Esophagus squamous epithelium (tissue), 5 donors: ENCODE measurements around the gene EEIG1. TPM values are rescaled to one million over a fixed set of nuclear protein-coding genes. Genes with fewer than 3 reads are reported as not detected.
A peak's percentile ranks its signal among the peaks of the same experiment; 100 is the strongest.

Experiments used
- DNase-seq: peaks from one replicate; lab custom pipeline; 2025; lab: John Stamatoyannopoulos, UW
- H3K27ac ChIP-seq, 4 donors: fragments of 200-600 bp; sonication (generic); one replicate each; pipeline ENCODE4 v1.5.1; 2016 to 2019; ENCODE audit warnings: mild to moderate bottlenecking in 1 of 4
- H3K27me3 ChIP-seq, 4 donors: fragments of 200-600 bp; sonication (generic); 1 replicate in 3 of 4; 2 replicates in 1 of 4; pipeline versions ENCODE4 v1.5.1 to v1.6.0; 2017 to 2021; ENCODE audit warnings: antibody characterized with exemption in 1 of 4
- H3K36me3 ChIP-seq, 3 donors: fragments of 200-600 bp; sonication (generic); one replicate each; pipeline ENCODE4 v1.5.1; 2016 to 2019
- H3K4me1 ChIP-seq, 3 donors: fragments of 200-600 bp; sonication (generic); one replicate each; pipeline ENCODE4 v1.5.1; 2017 to 2019
- H3K4me3 ChIP-seq, 4 donors: fragments of 200-600 bp; sonication (generic); 1 replicate in 3 of 4; 2 replicates in 1 of 4; pipeline ENCODE4 v1.5.1; 2016 to 2019; ENCODE audit warnings: mild to moderate bottlenecking in 2 of 4, moderate library complexity in 1 of 4
- H3K9me3 ChIP-seq, 3 donors: fragments of 200-600 bp; sonication (generic); one replicate each; pipeline ENCODE4 v1.5.1; 2016 to 2019
- CTCF ChIP-seq, 6 experiments: fragments of 450-650 bp in 4 of 6; fragments of 200-600 bp in 2 of 6; sonication (generic) in 2 of 6; IDR thresholded peaks; one replicate each; pipeline ENCODE4 v1.5.1; 2016 to 2019; ENCODE audit warnings: antibody characterized with exemption in 6 of 6, mild to moderate bottlenecking in 4 of 6, moderate library complexity in 4 of 6
- POLR2A ChIP-seq, 4 donors: fragments of 450-650 bp; IDR thresholded peaks; one replicate each; pipeline ENCODE4 v1.6.1; 2017; ENCODE audit warnings: antibody characterized with exemption in 4 of 4, mild to moderate bottlenecking in 4 of 4, moderate library complexity in 3 of 4
- WGBS, 2 donors: methylation state at CpG; one replicate each; pipeline ENCODE4 v1.1.5; 2018; 5-methylcytosine and 5-hydroxymethylcytosine counted together
- intact Hi-C: fragments of 100-400 bp; cut with DNase I; formaldehyde crosslinking; loops from one replicate; pipeline ENCODE4 v1.15.0; 2022
- total RNA-seq, 4 donors: library from RNA; depleted of rRNA; stranded (reverse); fragments of >200 nt; gene quantifications; one replicate each; pipeline ENCODE4 v1.1.0, GENCODE V29; 2016
- donor health status: DM: yes; HTN: yes; CAD: no.

The EEIG1 gene
- total RNA-seq, 4 donors from 2014 or later: 16.9 to 65.0 (median 24.0) TPM

- Histone ChIP-seq H3K27ac (peak overlapping the region in 2 of 4 donors; percentile 19 to 56), H3K4me3 (no peak overlapping the region), H3K36me3 (peaks cover 29 to 76% (median 33%) of the 10 kb centered on the region in 3 donors), H3K27me3 (no peaks in the 10 kb centered on the region), H3K9me3 (no peaks in the 10 kb centered on the region), H3K4me1 (peaks cover 8 to 57% (median 10%) of the 10 kb centered on the region in 3 donors)
- intact Hi-C loops: loop anchor here (2.0 to 10.0 kb wide), 2 partner anchors 92 to 162 kb away; no protein-coding TSS in a partner anchor
- DNase-seq: no peak
- TF ChIP-seq POLR2A (IDR thresholded peaks at IDR 0.05) (no peak), CTCF (IDR thresholded peaks at IDR 0.05) (peak; percentile 59 to 91 (median 82))
- WGBS, 2 donors: 72 to 100% methylated on average over 1 to 2 of the region's 18 CpGs
These were observed 38.4 kb downstream of the EEIG1 start for GRCh38 chr9:127942216-127943010.

GRCh38 chr9:127941961-127942215 is 38.9 kb downstream of the EEIG1 start:
- peaks cover 12 to 61% (median 14%) of the 10 kb centered on the region in 3 donors for H3K4me1 ChIP-seq
- intact Hi-C loops: loop anchor here (2.0 to 10.0 kb wide), 2 partner anchors 93 to 163 kb away; no protein-coding TSS in a partner anchor

GRCh38 chr9:127941062-127941960 is 39.5 kb downstream of the EEIG1 start:
- no peaks in the 10 kb centered on the region for H3K27me3 ChIP-seq
- no peaks in the 10 kb centered on the region for H3K9me3 ChIP-seq
- no peak overlapping the region for H3K4me3 ChIP-seq
- TF ChIP-seq CTCF (IDR thresholded peaks at IDR 0.05) (no peak), POLR2A (IDR thresholded peaks at IDR 0.05) (no peak)
- intact Hi-C loops: loop anchor here (10.0 kb wide), 1 partner anchor 163 kb away; no protein-coding TSS in a partner anchor
- 70 to 80% methylated on average over 5 to 9 of the region's 18 CpGs for WGBS, 2 donors
- H3K4me1 ChIP-seq: peaks cover 18 to 61% (median 19%) of the 10 kb centered on the region in 3 donors
- H3K36me3 ChIP-seq: peaks cover 29 to 67% (median 33%) of the 10 kb centered on the region in 3 donors
- no peak overlapping the region for H3K27ac ChIP-seq
- DNase-seq: no peak

More at GRCh38 chr9:127941961-127942215, 38.9 kb downstream of the EEIG1 start:
- no peak for DNase-seq
- Histone ChIP-seq H3K36me3 (peaks cover 29 to 71% (median 33%) of the 10 kb centered on the region in 3 donors), H3K9me3 (no peaks in the 10 kb centered on the region), H3K4me3 (no peak overlapping the region), H3K27me3 (no peaks in the 10 kb centered on the region), H3K27ac (no peak overlapping the region)
- WGBS, 2 donors: 26 to 90% methylated on average over 2 of the region's 3 CpGs
- TF ChIP-seq CTCF (IDR thresholded peaks at IDR 0.05) (no peak), POLR2A (IDR thresholded peaks at IDR 0.05) (no peak)

- no peak overlapping the region for H3K4me3 ChIP-seq
- 86 to 95% methylated on average over 4 of the region's 4 CpGs for WGBS, 2 donors
- H3K27me3 ChIP-seq: no peaks in the 10 kb centered on the region
- no peaks in the 10 kb centered on the region for H3K9me3 ChIP-seq
- TF ChIP-seq POLR2A (IDR thresholded peaks at IDR 0.05): no peak
- TF ChIP-seq CTCF (IDR thresholded peaks at IDR 0.05): no peak
- intact Hi-C loops: loop anchor here (10.0 kb wide), 1 partner anchor 164 kb away; no protein-coding TSS in a partner anchor
- no peak overlapping the region for H3K27ac ChIP-seq
- DNase-seq: no peak
- H3K36me3 ChIP-seq: peaks cover 29 to 66% (median 33%) of the 10 kb centered on the region in 3 donors
- peaks cover 24 to 61% (median 25%) of the 10 kb centered on the region in 3 donors for H3K4me1 ChIP-seq
These were observed 40.2 kb downstream of the EEIG1 start for GRCh38 chr9:127940593-127940992.
